ENCODE measurements around the gene RAB37.

The RAB37 gene

DNA sequence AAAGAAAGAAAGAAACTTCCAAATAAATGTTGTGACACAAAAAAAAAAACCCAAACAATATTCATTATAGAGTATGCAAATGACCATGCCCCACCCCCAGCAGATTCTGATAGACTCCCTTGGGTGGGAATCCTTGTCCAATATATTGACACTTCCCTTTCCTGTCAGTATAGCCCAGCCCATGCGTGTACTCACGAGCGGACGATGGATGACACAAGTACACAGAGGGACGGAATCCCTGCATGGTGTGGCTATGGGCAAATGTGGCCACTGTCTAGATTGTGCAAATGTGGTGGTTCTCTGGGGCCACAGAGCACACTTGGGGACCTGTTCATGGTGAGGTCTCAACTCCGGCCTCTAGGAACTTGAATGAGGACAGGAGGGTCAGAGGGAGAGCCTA, 3.1 kb downstream of the RAB37 start:
- Histone ChIP-seq H3K27ac (no peak overlapping the region), H3K4me3 (no peak overlapping the region)
- no peak for TF ChIP-seq CTCF (IDR thresholded peaks at IDR 0.05)
- no peak for DNase-seq (ENCODE audit: low spot score)

DNA sequence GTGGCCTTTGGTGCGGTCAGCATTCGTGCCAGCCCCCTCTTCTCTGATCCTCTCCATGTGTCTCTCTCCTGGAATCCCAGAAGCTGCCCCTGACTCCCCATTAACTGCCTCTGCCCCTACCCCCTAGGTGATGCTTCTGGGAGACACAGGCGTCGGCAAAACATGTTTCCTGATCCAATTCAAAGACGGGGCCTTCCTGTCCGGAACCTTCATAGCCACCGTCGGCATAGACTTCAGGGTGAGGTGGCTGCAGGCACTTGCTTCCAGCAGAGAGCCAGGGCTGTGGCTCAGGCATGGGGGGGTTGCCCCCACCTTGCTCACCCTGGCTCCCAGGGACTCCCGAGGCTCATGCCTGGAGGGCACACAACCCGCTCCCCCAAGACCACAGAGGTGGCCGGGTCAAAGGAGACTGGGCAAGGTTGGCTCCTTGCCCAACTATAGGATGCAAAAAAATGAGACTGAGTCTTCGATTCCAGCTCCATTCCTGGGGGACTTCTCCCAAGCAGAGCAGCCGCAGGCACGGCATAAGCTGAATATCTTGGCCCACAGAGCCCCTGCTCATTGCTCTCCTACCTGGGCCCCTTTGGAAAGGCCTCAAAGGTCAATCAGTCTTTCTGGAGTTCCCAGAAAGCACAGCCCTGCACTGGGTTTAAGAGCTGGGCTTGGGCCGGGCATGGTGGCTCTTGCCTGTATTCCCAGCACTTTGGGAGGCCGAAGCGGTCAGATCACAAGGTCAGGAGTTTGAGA, 3.8 kb downstream of the RAB37 start:
- H3K4me3 ChIP-seq, result no peak overlapping the region
- TF ChIP-seq CTCF (IDR thresholded peaks at IDR 0.05), result no peak
- no peak for DNase-seq (ENCODE audit: low spot score)
- no peak overlapping the region for H3K27ac ChIP-seq

DNA sequence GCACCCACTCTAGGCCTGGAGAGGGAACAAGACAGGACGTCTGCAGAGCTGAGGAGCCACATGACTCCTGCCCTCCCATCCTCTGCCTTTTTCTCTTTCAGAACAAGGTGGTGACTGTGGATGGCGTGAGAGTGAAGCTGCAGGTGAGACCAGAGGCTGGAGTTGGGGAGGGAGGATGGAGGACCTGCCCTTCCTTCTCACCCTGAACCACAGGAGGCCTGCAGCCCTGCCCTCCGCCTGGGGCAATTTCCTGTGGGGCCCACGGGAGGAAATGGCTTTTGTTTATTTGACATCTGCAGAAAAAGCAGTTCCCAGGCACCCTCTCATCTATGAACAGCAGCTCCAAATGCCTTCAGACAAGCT, 5.1 kb downstream of the RAB37 start:
- TF ChIP-seq CTCF (IDR thresholded peaks at IDR 0.05), result no peak
- Histone ChIP-seq H3K27ac (no peak overlapping the region), H3K4me3 (no peak overlapping the region)
- no peak for DNase-seq (ENCODE audit: low spot score)

GRCh38 chr17:74742978-74743545, 6.0 kb downstream of the RAB37 start:
- Histone ChIP-seq H3K27ac (no peak overlapping the region), H3K4me3 (no peak overlapping the region)
- no peak for DNase-seq (ENCODE audit: low spot score)
- TF ChIP-seq CTCF (IDR thresholded peaks at IDR 0.05), result no peak

GRCh38 chr17:74743755-74744154, 6.7 kb downstream of the RAB37 start:
- H3K4me3 ChIP-seq, result no peak overlapping the region
- no peak for DNase-seq (ENCODE audit: low spot score)
- no peak overlapping the region for H3K27ac ChIP-seq
- no peak for TF ChIP-seq CTCF (IDR thresholded peaks at IDR 0.05)

GRCh38 chr17:74744349-74744713, 7.3 kb downstream of the RAB37 start:
- Histone ChIP-seq H3K4me3 (no peak overlapping the region), H3K27ac (no peak overlapping the region)
- TF ChIP-seq CTCF (IDR thresholded peaks at IDR 0.05), result no peak
- DNase-seq (ENCODE audit: low spot score), result no peak

Measured in coronary artery (tissue), 2 donors.